H1 (cell line): Measurements from ENCODE around the gene ATP6V0A1.

Experiments
- BRCA1 ChIP-seq: IDR thresholded peaks from 2 replicates; pipeline ENCODE4 v1.6.1; 2012; ENCODE audit warnings: low read depth, low read length, improper control_type of control experiment
- CBX5 ChIP-seq: fragments of 300-800, 300-1000 bp; sonication (generic); IDR thresholded peaks from 2 replicates; pipeline ENCODE4 v1.7.1; 2016; ENCODE audit warnings: antibody characterized with exemption, low read length, low read depth
- CHD2 ChIP-seq: IDR thresholded peaks from 2 replicates; pipeline ENCODE4 v1.6.1; 2012; ENCODE audit warnings: low read length, improper control_type of control experiment
- EZH2 ChIP-seq: fragments of 200-600 bp; sonication (generic); IDR thresholded peaks from 2 replicates; pipeline ENCODE4 v1.7.1; 2012; ENCODE audit warnings: low read depth, mild to moderate bottlenecking, moderate library complexity, low read length, inconsistent platforms; ENCODE audit not compliant: severe bottlenecking
- GABPA ChIP-seq: IDR thresholded peaks from 2 replicates; pipeline ENCODE4 v1.6.1; 2011; ENCODE audit warnings: mild to moderate bottlenecking, low read length, moderate library complexity, borderline replicate concordance; ENCODE audit not compliant: insufficient read depth
- HDAC2 ChIP-seq, 2 experiments: fragments of 300-600 bp in 1 of 2; sonication (generic) in 1 of 2; IDR thresholded peaks; 2 replicates each; pipeline ENCODE4 v1.6.1; 2011 to 2012; ENCODE audit warnings: low read depth in 2 of 2, low read length in 2 of 2, mild to moderate bottlenecking in 2 of 2, moderate library complexity in 2 of 2, borderline replicate concordance in 1 of 2, inconsistent platforms in 1 of 2
- POLR2A ChIP-seq, 2 experiments: IDR thresholded peaks; 1 replicate in 1 of 2; 2 replicates in 1 of 2; pipeline ENCODE4 v1.6.1; 2011; ENCODE audit warnings: low read depth in 2 of 2, low read length in 2 of 2, mild to moderate bottlenecking in 2 of 2; ENCODE audit errors: control extremely low read depth in 1 of 2
- RAD21 ChIP-seq, 2 experiments: IDR thresholded peaks in 1 of 2; conservative IDR thresholded peaks in 1 of 2; 2 replicates each; pipeline ENCODE4 v1.6.1; 2011; ENCODE audit warnings: low read depth in 2 of 2, low read length in 2 of 2, improper control_type of control experiment in 1 of 2, inconsistent platforms in 1 of 2, mild to moderate bottlenecking in 1 of 2, moderate library complexity in 1 of 2
- SRF ChIP-seq: IDR thresholded peaks from 2 replicates; pipeline ENCODE4 v1.6.1; 2011; ENCODE audit warnings: mild to moderate bottlenecking, low read depth, low read length, moderate library complexity
- TBP ChIP-seq: IDR thresholded peaks from 2 replicates; pipeline ENCODE4 v1.6.1; 2011; ENCODE audit warnings: low read depth, low read length, improper control_type of control experiment
- TF ChIP-seq, protein P1 (sequence below), 3 experiments: IDR thresholded peaks; 1 replicate in 2 of 3; 2 replicates in 1 of 3; pipeline versions ENCODE4 v1.5.1 to v1.6.1; 2011; ENCODE audit warnings: low read length in 3 of 3, mild to moderate bottlenecking in 3 of 3, inconsistent platforms in 2 of 3, low read depth in 1 of 3, moderate library complexity in 1 of 3; ENCODE audit not compliant: insufficient read depth in 1 of 3; ENCODE audit errors: control extremely low read depth in 1 of 3
- TF ChIP-seq, protein P2 (sequence below): IDR thresholded peaks from 2 replicates; pipeline ENCODE4 v1.6.1; 2012; ENCODE audit warnings: low read length, inconsistent platforms

DNA sequence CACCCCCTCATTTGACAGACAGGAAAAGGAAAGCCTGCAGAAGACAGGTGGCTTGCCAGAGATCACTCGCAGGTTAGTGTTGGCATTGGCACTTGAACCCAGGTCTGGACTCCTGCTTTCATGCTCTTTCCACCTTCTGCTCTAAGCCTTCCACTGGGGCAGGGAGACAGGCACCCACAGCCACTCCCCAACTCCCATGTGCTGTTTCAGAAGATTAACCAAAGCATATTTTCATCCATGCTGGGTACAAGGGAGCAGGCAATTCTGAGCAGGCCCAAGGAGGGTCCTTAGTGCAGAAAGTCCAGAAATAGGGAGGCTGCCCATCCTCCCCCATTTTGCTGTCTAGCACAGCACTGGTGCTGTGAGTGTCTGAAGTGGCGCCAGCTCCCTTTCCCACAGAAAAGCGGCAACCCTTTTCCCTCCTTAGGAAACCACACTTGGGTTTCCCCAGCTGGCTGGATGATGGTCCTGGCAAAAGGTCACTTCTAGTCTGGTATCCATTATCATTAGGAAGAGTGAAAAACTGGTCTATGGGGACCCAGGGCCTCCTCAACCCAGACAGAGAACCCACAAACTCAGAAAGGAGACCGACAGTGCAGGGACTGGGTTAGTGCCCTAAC, 33.6 kb upstream of the ATP6V0A1 start:
- TF ChIP-seq, protein P1, sequence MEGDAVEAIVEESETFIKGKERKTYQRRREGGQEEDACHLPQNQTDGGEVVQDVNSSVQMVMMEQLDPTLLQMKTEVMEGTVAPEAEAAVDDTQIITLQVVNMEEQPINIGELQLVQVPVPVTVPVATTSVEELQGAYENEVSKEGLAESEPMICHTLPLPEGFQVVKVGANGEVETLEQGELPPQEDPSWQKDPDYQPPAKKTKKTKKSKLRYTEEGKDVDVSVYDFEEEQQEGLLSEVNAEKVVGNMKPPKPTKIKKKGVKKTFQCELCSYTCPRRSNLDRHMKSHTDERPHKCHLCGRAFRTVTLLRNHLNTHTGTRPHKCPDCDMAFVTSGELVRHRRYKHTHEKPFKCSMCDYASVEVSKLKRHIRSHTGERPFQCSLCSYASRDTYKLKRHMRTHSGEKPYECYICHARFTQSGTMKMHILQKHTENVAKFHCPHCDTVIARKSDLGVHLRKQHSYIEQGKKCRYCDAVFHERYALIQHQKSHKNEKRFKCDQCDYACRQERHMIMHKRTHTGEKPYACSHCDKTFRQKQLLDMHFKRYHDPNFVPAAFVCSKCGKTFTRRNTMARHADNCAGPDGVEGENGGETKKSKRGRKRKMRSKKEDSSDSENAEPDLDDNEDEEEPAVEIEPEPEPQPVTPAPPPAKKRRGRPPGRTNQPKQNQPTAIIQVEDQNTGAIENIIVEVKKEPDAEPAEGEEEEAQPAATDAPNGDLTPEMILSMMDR (IDR thresholded peaks at IDR 0.05; ENCODE audit: control extremely low read depth in 1 of 3, insufficient read depth in 1 of 3, low read depth in 1 of 3, low read length in 3 of 3), result no peak
- TF ChIP-seq HDAC2 (IDR thresholded peaks at IDR 0.05; ENCODE audit: borderline replicate concordance in 1 of 2, low read depth in 2 of 2, low read length in 2 of 2) (no peak), SRF (no peak), POLR2A (IDR thresholded peaks at IDR 0.05; ENCODE audit: control extremely low read depth in 1 of 2, low read depth in 2 of 2, low read length in 2 of 2) (no peak), TBP (no peak), EZH2 (no peak), GABPA (no peak), RAD21 (IDR thresholded peaks at IDR 0.05 in 1 of 2, conservative IDR thresholded peaks at IDR 0.05 in 1 of 2; ENCODE audit: low read depth in 2 of 2, low read length in 2 of 2) (no peak), CBX5 (no peak), BRCA1 (no peak), CHD2 (no peak)
- TF ChIP-seq, protein P2, sequence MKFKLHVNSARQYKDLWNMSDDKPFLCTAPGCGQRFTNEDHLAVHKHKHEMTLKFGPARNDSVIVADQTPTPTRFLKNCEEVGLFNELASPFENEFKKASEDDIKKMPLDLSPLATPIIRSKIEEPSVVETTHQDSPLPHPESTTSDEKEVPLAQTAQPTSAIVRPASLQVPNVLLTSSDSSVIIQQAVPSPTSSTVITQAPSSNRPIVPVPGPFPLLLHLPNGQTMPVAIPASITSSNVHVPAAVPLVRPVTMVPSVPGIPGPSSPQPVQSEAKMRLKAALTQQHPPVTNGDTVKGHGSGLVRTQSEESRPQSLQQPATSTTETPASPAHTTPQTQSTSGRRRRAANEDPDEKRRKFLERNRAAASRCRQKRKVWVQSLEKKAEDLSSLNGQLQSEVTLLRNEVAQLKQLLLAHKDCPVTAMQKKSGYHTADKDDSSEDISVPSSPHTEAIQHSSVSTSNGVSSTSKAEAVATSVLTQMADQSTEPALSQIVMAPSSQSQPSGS, result no peak
